ENCODE results near the gene SBNO2. TPM values are rescaled to one million over a fixed set of nuclear protein-coding genes. Genes with fewer than 3 reads are reported as not detected.
A peak's percentile ranks its signal among the peaks of the same experiment; 100 is the strongest.

SBNO2 gene
- total RNA-seq, 3 donors from 2014 or later = 15.4 to 63.3 (median 43.9) TPM

DNA sequence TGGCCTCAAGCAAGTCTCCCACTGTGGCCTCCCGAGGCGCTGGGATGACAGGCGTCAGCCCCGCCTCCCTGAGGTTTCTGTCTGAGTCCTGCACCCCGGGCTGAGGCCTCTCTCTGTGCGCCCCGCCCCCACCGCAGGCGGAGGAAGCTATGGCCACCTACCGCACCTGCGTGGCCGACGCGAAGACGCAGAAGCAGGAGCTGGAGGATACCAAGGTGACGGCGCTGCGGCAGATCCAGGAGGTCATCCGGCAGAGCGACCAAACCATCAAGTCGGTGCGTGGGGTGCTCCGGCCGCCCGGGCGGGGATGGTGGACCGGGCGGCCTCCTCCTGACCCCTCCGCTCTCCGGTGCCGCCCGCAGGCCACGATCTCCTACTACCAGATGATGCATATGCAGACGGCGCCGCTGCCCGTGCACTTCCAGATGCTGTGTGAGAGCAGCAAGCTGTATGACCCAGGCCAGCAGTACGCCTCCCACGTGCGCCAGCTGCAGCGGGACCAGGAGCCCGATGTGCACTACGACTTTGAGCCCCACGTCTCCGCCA, 94.4 kb downstream of the SBNO2 start:
- H3K27me3 ChIP-seq = no peaks in the 10 kb centered on the region
- intact Hi-C loops (cut with DNase I; ENCODE audit: low total_unique reads) = loop anchor here (5.0 kb wide), 1 partner anchor 818 kb away; no protein-coding TSS in a partner anchor
- DNase-seq (ENCODE audit: low spot score in 2 of 2) = no peak
- no peaks in the 10 kb centered on the region for H3K9me3 ChIP-seq
- H3K27ac ChIP-seq = no peak overlapping the region
- H3K4me1 ChIP-seq = no peaks in the 10 kb centered on the region
- no peak for TF ChIP-seq POLR2A (IDR thresholded peaks at IDR 0.05)
- TF ChIP-seq, protein P1, sequence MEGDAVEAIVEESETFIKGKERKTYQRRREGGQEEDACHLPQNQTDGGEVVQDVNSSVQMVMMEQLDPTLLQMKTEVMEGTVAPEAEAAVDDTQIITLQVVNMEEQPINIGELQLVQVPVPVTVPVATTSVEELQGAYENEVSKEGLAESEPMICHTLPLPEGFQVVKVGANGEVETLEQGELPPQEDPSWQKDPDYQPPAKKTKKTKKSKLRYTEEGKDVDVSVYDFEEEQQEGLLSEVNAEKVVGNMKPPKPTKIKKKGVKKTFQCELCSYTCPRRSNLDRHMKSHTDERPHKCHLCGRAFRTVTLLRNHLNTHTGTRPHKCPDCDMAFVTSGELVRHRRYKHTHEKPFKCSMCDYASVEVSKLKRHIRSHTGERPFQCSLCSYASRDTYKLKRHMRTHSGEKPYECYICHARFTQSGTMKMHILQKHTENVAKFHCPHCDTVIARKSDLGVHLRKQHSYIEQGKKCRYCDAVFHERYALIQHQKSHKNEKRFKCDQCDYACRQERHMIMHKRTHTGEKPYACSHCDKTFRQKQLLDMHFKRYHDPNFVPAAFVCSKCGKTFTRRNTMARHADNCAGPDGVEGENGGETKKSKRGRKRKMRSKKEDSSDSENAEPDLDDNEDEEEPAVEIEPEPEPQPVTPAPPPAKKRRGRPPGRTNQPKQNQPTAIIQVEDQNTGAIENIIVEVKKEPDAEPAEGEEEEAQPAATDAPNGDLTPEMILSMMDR (IDR thresholded peaks at IDR 0.05) = no peak
- no peak for TF ChIP-seq POLR2AphosphoS5 (IDR thresholded peaks at IDR 0.05)
- no peak overlapping the region for H3K4me3 ChIP-seq
- no peaks in the 10 kb centered on the region for H3K36me3 ChIP-seq

DNA sequence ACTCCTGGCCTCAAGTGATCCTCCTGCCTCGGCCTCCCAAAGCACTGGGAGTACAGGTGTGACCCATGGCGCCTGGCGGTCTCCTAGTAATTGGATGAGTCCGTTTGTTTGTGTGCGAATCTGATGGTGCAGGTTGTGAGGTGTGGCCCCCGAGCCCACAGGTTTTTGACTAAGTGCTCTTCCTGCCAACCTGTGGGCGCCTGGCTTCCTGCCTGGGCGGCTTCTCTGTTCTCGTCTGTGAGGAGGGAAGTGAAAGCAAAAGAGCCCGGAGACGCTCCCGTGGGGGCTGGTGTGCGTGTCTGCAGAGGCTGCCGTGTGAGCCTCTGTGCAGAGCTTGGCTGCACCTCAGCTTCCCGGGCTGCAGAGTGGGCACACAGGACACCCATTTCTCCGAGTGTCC, 97.1 kb downstream of the SBNO2 start:
- H3K36me3 ChIP-seq = no peaks in the 10 kb centered on the region
- H3K27ac ChIP-seq = no peak overlapping the region
- H3K9me3 ChIP-seq = no peaks in the 10 kb centered on the region
- no peaks in the 10 kb centered on the region for H3K4me1 ChIP-seq
- no peak for TF ChIP-seq POLR2A (IDR thresholded peaks at IDR 0.05)
- no peak for TF ChIP-seq POLR2AphosphoS5 (IDR thresholded peaks at IDR 0.05)
- TF ChIP-seq, protein P1 (IDR thresholded peaks at IDR 0.05) = no peak
- intact Hi-C loops (cut with DNase I; ENCODE audit: low total_unique reads) = no loop called here
- DNase-seq (ENCODE audit: low spot score in 2 of 2) = peak in 1 of 2 donors; percentile 71
- no peaks in the 10 kb centered on the region for H3K27me3 ChIP-seq
- peak overlapping the region in 2 of 3 donors; percentile 33 to 51 for H3K4me3 ChIP-seq

DNA sequence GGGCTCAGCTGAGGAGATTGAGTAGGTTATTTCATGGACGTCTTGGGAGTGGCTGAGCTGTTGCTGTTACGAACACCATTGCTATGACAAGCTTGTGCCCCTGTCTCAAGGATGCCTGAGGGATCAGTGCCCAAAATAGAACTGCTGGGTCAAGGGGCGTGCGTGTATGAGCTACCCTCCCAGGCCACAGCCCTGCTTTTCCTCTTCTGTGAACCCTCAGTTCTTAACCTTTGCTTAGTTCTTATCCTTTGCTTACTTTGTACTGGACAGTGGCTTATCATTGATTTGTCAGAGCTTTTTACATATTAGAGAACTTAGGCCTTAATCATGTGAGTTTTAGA, 98.1 kb downstream of the SBNO2 start:
- H3K4me1 ChIP-seq = no peaks in the 10 kb centered on the region
- H3K27me3 ChIP-seq = peaks cover 2% of the 10 kb centered on the region in 2 donors
- no peaks in the 10 kb centered on the region for H3K36me3 ChIP-seq
- H3K9me3 ChIP-seq = no peaks in the 10 kb centered on the region
- no peak overlapping the region for H3K27ac ChIP-seq
- intact Hi-C loops (cut with DNase I; ENCODE audit: low total_unique reads) = no loop called here
- H3K4me3 ChIP-seq = no peak overlapping the region
- no peak for DNase-seq (ENCODE audit: low spot score in 2 of 2)
- TF ChIP-seq POLR2A (IDR thresholded peaks at IDR 0.05) (no peak), POLR2AphosphoS5 (IDR thresholded peaks at IDR 0.05) (no peak)
- TF ChIP-seq, protein P1 (IDR thresholded peaks at IDR 0.05) = no peak

DNA sequence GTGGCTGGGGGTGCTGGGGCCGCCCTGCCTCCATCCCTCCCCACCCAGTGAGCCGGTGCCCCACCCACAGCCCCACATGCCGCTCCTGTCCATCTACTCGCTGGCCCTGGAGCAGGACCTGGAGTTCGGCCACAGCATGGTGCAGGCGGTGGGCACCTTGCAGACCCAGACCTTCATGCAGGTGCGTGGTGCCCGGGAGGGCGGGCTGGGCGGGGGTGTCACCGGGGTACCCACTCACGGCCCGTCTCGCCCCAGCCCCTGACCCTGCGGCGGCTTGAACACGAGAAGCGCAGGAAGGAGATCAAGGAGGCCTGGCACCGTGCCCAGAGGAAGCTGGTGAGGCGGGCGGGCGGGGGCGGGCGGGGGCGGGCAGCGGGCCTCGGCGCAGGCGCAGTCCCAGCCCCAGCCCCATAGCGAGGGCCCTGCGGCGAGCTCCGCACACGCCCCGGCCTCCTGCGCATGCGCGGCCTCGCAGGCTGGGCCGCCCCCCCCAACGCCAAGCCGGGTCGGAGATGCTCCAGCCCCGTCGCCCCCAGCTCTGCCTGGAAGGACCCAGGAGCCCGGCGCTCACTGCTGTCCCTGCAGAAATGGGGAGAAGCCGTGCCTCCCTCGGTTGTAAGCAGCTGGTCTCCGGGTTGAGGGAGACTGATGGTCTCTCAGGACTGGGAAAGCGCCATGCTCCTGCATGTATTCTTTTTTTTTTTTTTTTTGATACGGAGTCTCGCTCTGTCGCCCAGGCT, 99.4 kb downstream of the SBNO2 start:
- peak overlapping the region in 2 of 3 donors; percentile 45 to 63 for H3K4me3 ChIP-seq
- H3K9me3 ChIP-seq = no peaks in the 10 kb centered on the region
- intact Hi-C loops (cut with DNase I; ENCODE audit: low total_unique reads) = no loop called here
- no peaks in the 10 kb centered on the region for H3K36me3 ChIP-seq
- peak; percentile 65 to 82 for DNase-seq (ENCODE audit: low spot score in 2 of 2)
- TF ChIP-seq POLR2AphosphoS5 (IDR thresholded peaks at IDR 0.05) (no peak), POLR2A (IDR thresholded peaks at IDR 0.05) (no peak)
- TF ChIP-seq, protein P1 (IDR thresholded peaks at IDR 0.05) = no peak
- peaks cover 5 to 13% of the 10 kb centered on the region in 2 donors for H3K27me3 ChIP-seq
- H3K4me1 ChIP-seq = no peaks in the 10 kb centered on the region
- no peak overlapping the region for H3K27ac ChIP-seq

DNA sequence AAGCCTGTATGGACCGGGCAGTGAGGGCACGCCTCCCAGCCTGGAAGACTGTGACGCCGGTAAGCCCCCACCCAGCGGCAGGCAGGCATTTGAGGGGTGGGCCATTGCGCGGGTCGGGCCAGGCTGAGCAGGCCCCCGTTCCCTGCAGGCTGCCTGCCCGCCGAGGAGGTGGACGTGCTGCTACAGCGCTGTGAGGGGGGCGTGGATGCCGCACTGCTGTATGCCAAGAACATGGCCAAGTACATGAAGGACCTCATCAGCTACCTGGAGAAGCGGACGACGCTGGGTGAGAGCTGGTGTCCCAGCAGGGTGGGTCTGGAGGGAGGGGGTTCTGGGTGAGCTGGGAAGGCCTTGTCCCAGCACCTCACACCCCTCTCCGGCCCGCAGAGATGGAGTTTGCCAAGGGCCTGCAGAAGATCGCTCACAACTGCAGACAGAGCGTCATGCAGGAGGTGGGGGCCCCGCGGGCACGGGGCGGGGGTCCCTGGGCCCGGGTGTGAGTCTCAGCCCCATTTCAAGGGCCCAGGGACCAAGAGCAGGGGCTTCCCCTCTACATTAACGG, 100.0 kb downstream of the SBNO2 start:
- H3K27me3 ChIP-seq = peaks cover 8 to 18% of the 10 kb centered on the region in 2 donors
- H3K4me3 ChIP-seq = peak overlapping the region in 2 of 3 donors; percentile 45 to 63
- no peaks in the 10 kb centered on the region for H3K9me3 ChIP-seq
- TF ChIP-seq, protein P1 (IDR thresholded peaks at IDR 0.05) = no peak
- no peak for TF ChIP-seq POLR2AphosphoS5 (IDR thresholded peaks at IDR 0.05)
- TF ChIP-seq POLR2A (IDR thresholded peaks at IDR 0.05) = no peak
- intact Hi-C loops (cut with DNase I; ENCODE audit: low total_unique reads) = no loop called here
- H3K36me3 ChIP-seq = no peaks in the 10 kb centered on the region
- H3K4me1 ChIP-seq = no peaks in the 10 kb centered on the region
- H3K27ac ChIP-seq = no peak overlapping the region
- no peak for DNase-seq (ENCODE audit: low spot score in 2 of 2)

Measured in breast epithelium (tissue), 4 donors.